DND-41 (cell line): ENCODE measurements around the gene DCC.

ENCODE experiments used
- ATAC-seq: fragments of 200-7000 bp; cut with Tn5 transposase; 3 replicates; pipeline ENCODE4 v1.9.1; 2021; ENCODE audit warnings: low read depth; ENCODE audit not compliant: insufficient read depth
- DNase-seq: peaks from one replicate; pipeline ENCODE4 v3.0.0-alpha.2; 2020
- H2AFZ ChIP-seq: 2 replicates; pipeline ENCODE4 v1.6.0; 2012; ENCODE audit warnings: low read depth, low read length
- H3K27ac ChIP-seq: 2 replicates; pipeline ENCODE4 v1.5.1; 2012; ENCODE audit warnings: low read length, inconsistent platforms
- H3K27me3 ChIP-seq: fragments of 200-600 bp; sonication (generic); 2 replicates; pipeline ENCODE4 v1.6.0; 2012; ENCODE audit warnings: low read length, mild to moderate bottlenecking, inconsistent platforms; ENCODE audit not compliant: insufficient read depth, poor library complexity
- H3K36me3 ChIP-seq: 2 replicates; pipeline ENCODE4 v1.5.1; 2012; ENCODE audit warnings: low read length, inconsistent platforms; ENCODE audit not compliant: insufficient read depth
- H3K4me1 ChIP-seq: 2 replicates; pipeline ENCODE4 v1.5.1; 2012; ENCODE audit warnings: mild to moderate bottlenecking, low read length; ENCODE audit not compliant: insufficient read depth
- H3K4me2 ChIP-seq: 2 replicates; pipeline ENCODE4 v1.6.0; 2012; ENCODE audit warnings: mild to moderate bottlenecking, moderate library complexity, low read length, inconsistent platforms; ENCODE audit not compliant: insufficient read depth
- H3K4me3 ChIP-seq, 2 experiments: fragments of 200-600 bp in 1 of 2; shearing (Covaris generic) in 1 of 2; 2 replicates each; pipeline ENCODE4 v1.5.1; 2012 to 2016; ENCODE audit warnings: inconsistent platforms in 2 of 2, low read length in 2 of 2, mild to moderate bottlenecking in 2 of 2, low read depth in 1 of 2, moderate library complexity in 1 of 2
- H3K79me2 ChIP-seq: 2 replicates; pipeline ENCODE4 v1.6.0; 2012; ENCODE audit warnings: low read length, inconsistent platforms; ENCODE audit not compliant: insufficient read depth
- H3K9ac ChIP-seq: 2 replicates; pipeline ENCODE4 v1.6.0; 2012; ENCODE audit warnings: low read depth, mild to moderate bottlenecking, inconsistent platforms, low read length, moderate library complexity
- H3K9me3 ChIP-seq: 2 replicates; pipeline ENCODE4 v1.5.1; 2012; ENCODE audit warnings: low read length, moderate library complexity, mild to moderate bottlenecking, inconsistent platforms; ENCODE audit not compliant: insufficient read depth, severe bottlenecking
- H4K20me1 ChIP-seq: 2 replicates; pipeline ENCODE4 v1.6.0; 2012; ENCODE audit warnings: low read length; ENCODE audit not compliant: insufficient read depth
- CTCF ChIP-seq: IDR thresholded peaks from 2 replicates; pipeline ENCODE4 v1.5.1; 2012; ENCODE audit warnings: borderline replicate concordance, low read length, moderate library complexity, mild to moderate bottlenecking; ENCODE audit not compliant: poor library complexity, severe bottlenecking; ENCODE audit errors: extremely low read depth
- EZH2 ChIP-seq: IDR thresholded peaks from 3 replicates; pipeline ENCODE4 v1.6.1; 2012; ENCODE audit warnings: borderline replicate concordance, low read depth, mild to moderate bottlenecking, moderate library complexity, low read length, inconsistent platforms; ENCODE audit not compliant: severe bottlenecking

The DCC gene

GRCh38 chr18:52875725-52876124 lies 535.7 kb downstream of the DCC start:
- no peak for DNase-seq

GRCh38 chr18:52888014-52888413 lies 548.0 kb downstream of the DCC start:
- no peaks in the 10 kb centered on the region for H3K27me3 ChIP-seq
- TF ChIP-seq EZH2 (no peak), CTCF (no peak)
- DNase-seq (no peak), ATAC-seq (no peak)
- no peak overlapping the region for H3K27ac ChIP-seq
- H3K9ac ChIP-seq: no peak overlapping the region
- H3K4me1 ChIP-seq: no peaks in the 10 kb centered on the region
- H3K36me3 ChIP-seq: no peaks in the 10 kb centered on the region
- no peaks in the 10 kb centered on the region for H4K20me1 ChIP-seq
- H3K79me2 ChIP-seq: no peaks in the 10 kb centered on the region
- H3K4me3 ChIP-seq: no peak overlapping the region
- no peak overlapping the region for H3K4me2 ChIP-seq
- no peaks in the 10 kb centered on the region for H3K9me3 ChIP-seq
- no peak overlapping the region for H2AFZ ChIP-seq

More at GRCh38 chr18:52875725-52876124, 535.7 kb downstream of the DCC start:
- Histone ChIP-seq H3K9ac (no peak overlapping the region), H3K79me2 (no peaks in the 10 kb centered on the region), H3K27ac (no peak overlapping the region), H2AFZ (no peak overlapping the region), H4K20me1 (no peaks in the 10 kb centered on the region), H3K4me1 (no peaks in the 10 kb centered on the region), H3K36me3 (no peaks in the 10 kb centered on the region), H3K4me2 (no peak overlapping the region), H3K27me3 (no peaks in the 10 kb centered on the region), H3K4me3 (no peak overlapping the region), H3K9me3 (no peaks in the 10 kb centered on the region)
- TF ChIP-seq CTCF (no peak), EZH2 (no peak)
- no peak for ATAC-seq

DNA sequence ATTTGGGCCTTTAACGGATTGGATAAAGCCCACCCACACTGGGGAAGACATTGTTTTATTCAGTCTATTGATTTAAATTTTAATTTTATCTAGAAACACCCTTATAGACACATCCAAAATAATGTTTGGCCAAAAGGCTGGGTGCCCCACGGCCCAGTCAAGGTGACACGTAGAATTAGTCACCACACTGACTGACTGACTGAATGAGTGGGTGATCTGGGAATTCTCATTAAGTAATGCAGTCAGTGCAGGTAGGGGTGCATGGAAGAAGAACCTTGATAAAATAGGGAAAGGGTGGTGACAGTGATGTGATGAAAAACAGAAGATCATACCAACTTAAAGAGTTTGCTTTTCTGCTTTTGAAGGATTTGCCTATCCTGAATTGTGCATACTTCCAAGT lies 554.8 kb downstream of the DCC start:
- Histone ChIP-seq H3K36me3 (no peaks in the 10 kb centered on the region), H3K27ac (no peak overlapping the region), H3K4me2 (no peak overlapping the region), H3K9ac (no peak overlapping the region), H3K79me2 (no peaks in the 10 kb centered on the region), H4K20me1 (no peaks in the 10 kb centered on the region), H2AFZ (no peak overlapping the region), H3K4me3 (no peak overlapping the region), H3K4me1 (no peaks in the 10 kb centered on the region), H3K27me3 (no peaks in the 10 kb centered on the region), H3K9me3 (no peaks in the 10 kb centered on the region)
- DNase-seq (no peak), ATAC-seq (no peak)
- no peak for TF ChIP-seq EZH2

DNA sequence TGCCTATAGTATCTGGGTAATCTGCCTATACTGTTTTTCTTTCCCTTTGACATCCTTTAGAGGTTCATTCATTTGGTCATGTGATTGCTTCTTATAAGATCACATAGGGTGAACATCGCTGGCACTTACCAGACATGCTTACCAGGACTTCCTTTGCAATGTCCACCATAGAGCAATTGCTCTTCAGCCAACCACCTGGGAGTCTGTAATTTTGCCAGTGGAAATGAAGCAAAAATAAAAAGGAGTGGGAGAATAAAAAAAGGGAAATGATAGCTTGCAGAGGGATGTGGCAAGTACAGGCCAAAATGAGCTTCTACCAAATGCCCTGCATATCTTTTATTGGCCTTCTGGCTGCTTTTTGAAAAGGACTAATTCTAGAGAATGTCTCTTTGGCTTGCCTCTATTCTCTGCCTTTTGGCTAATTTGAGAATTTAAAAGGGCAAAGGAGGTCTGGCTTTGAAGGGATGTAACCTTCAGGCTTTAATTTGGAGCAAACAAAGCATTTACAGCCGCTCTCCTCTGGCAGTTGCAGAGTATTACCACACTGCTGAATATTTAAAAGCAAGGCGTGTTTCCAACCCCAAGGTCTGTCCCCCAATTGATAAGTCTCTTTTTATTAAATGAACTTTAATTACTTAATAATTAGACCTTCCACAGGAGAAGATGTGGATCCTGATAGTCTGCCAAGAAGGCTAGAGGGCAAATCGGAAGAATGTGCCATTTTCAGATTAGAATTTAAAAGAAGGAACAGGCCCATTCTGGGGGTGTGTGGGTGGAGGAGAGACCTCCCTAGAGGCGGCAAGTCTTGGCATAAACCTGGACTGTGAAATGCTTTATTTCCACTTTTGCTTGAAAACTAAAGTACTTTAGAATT lies 557.9 kb downstream of the DCC start:
- TF ChIP-seq EZH2 (no peak), CTCF (no peak)
- Histone ChIP-seq H3K27me3 (no peaks in the 10 kb centered on the region), H3K79me2 (no peaks in the 10 kb centered on the region), H3K4me1 (no peaks in the 10 kb centered on the region), H3K36me3 (no peaks in the 10 kb centered on the region), H3K4me3 (no peak overlapping the region), H3K9me3 (no peaks in the 10 kb centered on the region), H3K4me2 (no peak overlapping the region), H2AFZ (no peak overlapping the region), H3K9ac (no peak overlapping the region), H4K20me1 (no peaks in the 10 kb centered on the region), H3K27ac (no peak overlapping the region)
- no peak for DNase-seq
- ATAC-seq: no peak
